ENCODE data around the gene PCSK5. TPM values are rescaled to one million over a fixed set of nuclear protein-coding genes. Genes with fewer than 3 reads are reported as not detected.

The PCSK5 gene
- total and polyA plus RNA-seq, 2 donors (not counting 1 experiment from before 2014, with no cell fraction given), result 0.09 TPM; not detected in 1

GRCh38 chr9:76181781-76182180, 291.3 kb downstream of the PCSK5 start:
- H2AFZ ChIP-seq (ENCODE audit: insufficient read depth, low read depth, low read length, poor library complexity, severe bottlenecking), result no peak overlapping the region
- intact Hi-C loops (cut with micrococcal nuclease), result no loop called here
- no peak for TF ChIP-seq EZH2 (IDR thresholded peaks at IDR 0.05; ENCODE audit: borderline replicate concordance, insufficient read depth, low read depth, low read length, poor library complexity, severe bottlenecking)
- TF ChIP-seq, protein P1, sequence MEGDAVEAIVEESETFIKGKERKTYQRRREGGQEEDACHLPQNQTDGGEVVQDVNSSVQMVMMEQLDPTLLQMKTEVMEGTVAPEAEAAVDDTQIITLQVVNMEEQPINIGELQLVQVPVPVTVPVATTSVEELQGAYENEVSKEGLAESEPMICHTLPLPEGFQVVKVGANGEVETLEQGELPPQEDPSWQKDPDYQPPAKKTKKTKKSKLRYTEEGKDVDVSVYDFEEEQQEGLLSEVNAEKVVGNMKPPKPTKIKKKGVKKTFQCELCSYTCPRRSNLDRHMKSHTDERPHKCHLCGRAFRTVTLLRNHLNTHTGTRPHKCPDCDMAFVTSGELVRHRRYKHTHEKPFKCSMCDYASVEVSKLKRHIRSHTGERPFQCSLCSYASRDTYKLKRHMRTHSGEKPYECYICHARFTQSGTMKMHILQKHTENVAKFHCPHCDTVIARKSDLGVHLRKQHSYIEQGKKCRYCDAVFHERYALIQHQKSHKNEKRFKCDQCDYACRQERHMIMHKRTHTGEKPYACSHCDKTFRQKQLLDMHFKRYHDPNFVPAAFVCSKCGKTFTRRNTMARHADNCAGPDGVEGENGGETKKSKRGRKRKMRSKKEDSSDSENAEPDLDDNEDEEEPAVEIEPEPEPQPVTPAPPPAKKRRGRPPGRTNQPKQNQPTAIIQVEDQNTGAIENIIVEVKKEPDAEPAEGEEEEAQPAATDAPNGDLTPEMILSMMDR (IDR thresholded peaks at IDR 0.05), result no peak
- no peak overlapping the region for H3K4me2 ChIP-seq (replicated peaks; ENCODE audit: low read depth, low read length, poor library complexity, severe bottlenecking)
- Mint-ChIP-seq H3K4me1 (no peaks in the 10 kb centered on the region), H3K27ac (no peak overlapping the region), H3K9me3 (ENCODE audit: insufficient read depth) (no peaks in the 10 kb centered on the region), H3K27me3 (no peaks in the 10 kb centered on the region), H3K4me3 (no peak overlapping the region)
- ChIA-PET POLR2A (no interaction called here), CTCF (interaction anchor here (0.5 kb wide), 1 partner anchor 112 kb away, joined by 4 read pairs; no protein-coding TSS in a partner anchor)
- no peaks in the 10 kb centered on the region for H4K20me1 ChIP-seq (ENCODE audit: control insufficient read depth, insufficient read depth, low read length, poor library complexity, severe bottlenecking)
- H3K4me3 ChIP-seq (ENCODE audit: control extremely low read depth in 1 of 5, extremely low read depth in 1 of 5, insufficient read depth in 1 of 5, low read depth in 2 of 5, low read length in 4 of 5), result no peak overlapping the region
- H3K4me1 ChIP-seq (ENCODE audit: control insufficient read depth in 2 of 2, insufficient read depth in 2 of 2, low read length in 2 of 2), result no peaks in the 10 kb centered on the region
- no peak overlapping the region for H3K27ac ChIP-seq (ENCODE audit: low read length in 2 of 2)
- whole genome bisulfite sequencing (ENCODE audit: insufficient coverage), result 75% methylated on average over 4 of the region's 5 CpGs
- no peak overlapping the region for H3K9ac ChIP-seq (ENCODE audit: low read length)
- peaks cover 0 to 3% (median 0%) of the 10 kb centered on the region in 3 donors for H3K9me3 ChIP-seq (ENCODE audit: control extremely low read depth in 1 of 3, control insufficient read depth in 2 of 3, insufficient read depth in 1 of 3, low read length in 2 of 3)
- H3K36me3 ChIP-seq (replicated peaks in 1 of 2; ENCODE audit: control extremely low read depth in 1 of 2, control insufficient read depth in 1 of 2, extremely low read depth in 1 of 2, insufficient read depth in 2 of 2, low read length in 1 of 2), result no peaks in the 10 kb centered on the region
- DNase-seq, result no peak
- H3K79me2 ChIP-seq (ENCODE audit: control insufficient read depth, insufficient read depth, low read length), result no peaks in the 10 kb centered on the region
- no peaks in the 10 kb centered on the region for H3K27me3 ChIP-seq (replicated peaks in 1 of 4; ENCODE audit: control extremely low read depth in 1 of 4, control insufficient read depth in 3 of 4, insufficient read depth in 4 of 4, low read length in 3 of 4)
- ATAC-seq (ENCODE audit: low read depth), result no peak

DNA sequence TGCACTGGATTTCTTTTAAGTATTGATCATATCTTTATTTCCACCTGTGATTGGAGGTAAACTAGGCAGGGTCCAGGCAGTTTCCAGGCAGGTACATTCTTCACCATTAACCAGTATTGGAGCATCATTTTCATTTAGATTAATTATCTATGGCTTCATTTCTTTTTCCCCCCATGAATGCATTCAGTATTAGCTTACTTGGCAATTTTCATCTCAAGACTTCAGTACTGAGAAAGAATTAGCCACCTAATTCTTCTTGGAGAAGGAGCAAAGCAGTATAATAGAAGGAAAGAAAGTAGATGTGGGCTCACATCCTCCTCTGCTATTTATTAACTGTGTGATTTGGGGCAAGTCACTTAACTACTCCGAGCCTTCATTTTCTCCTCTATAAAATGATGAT, 295.0 kb downstream of the PCSK5 start:
- no peak overlapping the region for H3K4me3 Mint-ChIP-seq
- no peaks in the 10 kb centered on the region for H3K9me3 Mint-ChIP-seq (ENCODE audit: insufficient read depth)
- no peaks in the 10 kb centered on the region for H4K20me1 ChIP-seq (ENCODE audit: control insufficient read depth, insufficient read depth, low read length, poor library complexity, severe bottlenecking)
- H3K27ac Mint-ChIP-seq, result no peak overlapping the region
- no peaks in the 10 kb centered on the region for H3K36me3 ChIP-seq (replicated peaks in 1 of 2; ENCODE audit: control extremely low read depth in 1 of 2, control insufficient read depth in 1 of 2, extremely low read depth in 1 of 2, insufficient read depth in 2 of 2, low read length in 1 of 2)
- intact Hi-C loops (cut with micrococcal nuclease), result no loop called here
- no peak overlapping the region for H3K27ac ChIP-seq (ENCODE audit: low read length in 2 of 2)
- H3K79me2 ChIP-seq (ENCODE audit: control insufficient read depth, insufficient read depth, low read length), result no peaks in the 10 kb centered on the region
- WGBS (ENCODE audit: insufficient coverage), result no CpG with 5 or more reads among the region's 1 CpG
- H3K27me3 Mint-ChIP-seq, result no peaks in the 10 kb centered on the region
- no peak overlapping the region for H3K4me3 ChIP-seq (ENCODE audit: control extremely low read depth in 1 of 5, extremely low read depth in 1 of 5, insufficient read depth in 1 of 5, low read depth in 2 of 5, low read length in 4 of 5)
- H2AFZ ChIP-seq (ENCODE audit: insufficient read depth, low read depth, low read length, poor library complexity, severe bottlenecking), result no peak overlapping the region
- H3K4me2 ChIP-seq (replicated peaks; ENCODE audit: low read depth, low read length, poor library complexity, severe bottlenecking), result no peak overlapping the region
- TF ChIP-seq, protein P1 (IDR thresholded peaks at IDR 0.05), result no peak
- TF ChIP-seq EZH2 (IDR thresholded peaks at IDR 0.05; ENCODE audit: borderline replicate concordance, insufficient read depth, low read depth, low read length, poor library complexity, severe bottlenecking), result no peak
- peaks cover 0 to 3% (median 0%) of the 10 kb centered on the region in 3 donors for H3K9me3 ChIP-seq (ENCODE audit: control extremely low read depth in 1 of 3, control insufficient read depth in 2 of 3, insufficient read depth in 1 of 3, low read length in 2 of 3)
- no peaks in the 10 kb centered on the region for H3K4me1 Mint-ChIP-seq
- H3K27me3 ChIP-seq (replicated peaks in 1 of 4; ENCODE audit: control extremely low read depth in 1 of 4, control insufficient read depth in 3 of 4, insufficient read depth in 4 of 4, low read length in 3 of 4), result no peaks in the 10 kb centered on the region
- ChIA-PET CTCF (no interaction called here), POLR2A (no interaction called here)
- DNase-seq (no peak), ATAC-seq (ENCODE audit: low read depth) (no peak)
- no peak overlapping the region for H3K9ac ChIP-seq (ENCODE audit: low read length)
- no peaks in the 10 kb centered on the region for H3K4me1 ChIP-seq (ENCODE audit: control insufficient read depth in 2 of 2, insufficient read depth in 2 of 2, low read length in 2 of 2)
